ENCODE results near the gene PIGN.

- no peak for TF ChIP-seq CTCF (IDR thresholded peaks at IDR 0.05)
- TF ChIP-seq POLR2A (IDR thresholded peaks at IDR 0.05): no peak
Measured at GRCh38 chr18:61992285-61992684, 194.6 kb downstream of the PIGN start.
